Fibroblast of mammary gland (primary cell): ENCODE data around the gene STT3B.

Experiments used
- DNase-seq: peaks from one replicate; pipeline ENCODE4 v3.0.0-alpha.2; 2010; ENCODE audit warnings: low read depth
- H3K4me3 ChIP-seq: 2 replicates; pipeline ENCODE4 v1.5.1; 2011; ENCODE audit warnings: low read depth, mild to moderate bottlenecking, low read length, moderate library complexity; ENCODE audit not compliant: control insufficient read depth
- CTCF ChIP-seq: conservative IDR thresholded peaks from 2 replicates; pipeline ENCODE4 v1.5.1; 2011; ENCODE audit warnings: low read depth, low read length, inconsistent platforms; ENCODE audit not compliant: control insufficient read depth, insufficient read depth

The STT3B gene

GRCh38 chr3:31532587-31533168, at the start of gene STT3B:
TSS of gene STT3B (plus strand) at chr3:31532925. CDS start at chr3:31532999, 74 bp downstream.
- peak; percentile 75 for DNase-seq
- H3K4me3 ChIP-seq: peak within 1 kb of the TSS; percentile 89
- no peak for TF ChIP-seq CTCF

GRCh38 chr3:31483776-31484175, 48.9 kb upstream of the STT3B start:
- no peak overlapping the region for H3K4me3 ChIP-seq
- no peak for DNase-seq
- TF ChIP-seq CTCF: no peak

- TF ChIP-seq CTCF: no peak
- DNase-seq: no peak
- H3K4me3 ChIP-seq: no peak overlapping the region
Observed at GRCh38 chr3:31485196-31485595, 47.5 kb upstream of the STT3B start.

- DNase-seq: no peak
- no peak overlapping the region for H3K4me3 ChIP-seq
- TF ChIP-seq CTCF: no peak
Observed at GRCh38 chr3:31486865-31487533, 45.7 kb upstream of the STT3B start.

GRCh38 chr3:31488475-31489017, 44.2 kb upstream of the STT3B start:
- H3K4me3 ChIP-seq: no peak overlapping the region
- no peak for TF ChIP-seq CTCF
- no peak for DNase-seq

GRCh38 chr3:31490502-31490901, 42.2 kb upstream of the STT3B start:
- no peak for TF ChIP-seq CTCF
- DNase-seq: no peak
- H3K4me3 ChIP-seq: no peak overlapping the region
